Measurements from ENCODE around the gene NOP10.
"Not testable (repeated sequence)": the region's sequence is repeated elsewhere in the genome, so short reads cannot be mapped to it uniquely, and the experiment has no call there.

GRCh38 chr15:34375541-34375940 lies 32.6 kb upstream of the NOP10 start:
- not testable (repeated sequence) for TF ChIP-seq CTCF (IDR thresholded peaks at IDR 0.05; ENCODE audit: low read length); EZH2 (IDR thresholded peaks at IDR 0.05; ENCODE audit: borderline replicate concordance, low read length)
